ENCODE measurements around the gene CCL27.

The CCL27 gene

DNA sequence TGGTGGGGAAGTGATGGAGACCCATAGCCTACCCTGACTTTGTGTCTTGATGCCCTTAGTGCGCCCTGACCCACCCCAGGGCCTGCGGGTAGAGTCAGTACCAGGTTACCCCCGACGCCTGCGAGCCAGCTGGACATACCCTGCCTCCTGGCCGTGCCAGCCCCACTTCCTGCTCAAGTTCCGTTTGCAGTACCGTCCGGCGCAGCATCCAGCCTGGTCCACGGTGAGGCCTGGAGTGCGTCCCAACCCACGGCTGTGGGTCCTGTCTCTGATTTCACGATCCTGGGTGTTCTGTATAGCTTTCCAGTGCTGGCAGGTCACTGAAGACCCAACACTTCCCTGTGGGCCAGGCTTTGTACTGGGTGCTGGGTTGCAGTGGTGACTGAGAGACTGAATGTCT, 4.0 kb downstream of the CCL27 start:
- TF ChIP-seq CTCF (IDR thresholded peaks at IDR 0.05; ENCODE audit: control insufficient read depth, extremely low read depth, insufficient read depth), result no peak
- DNase-seq (ENCODE audit: low read depth), result no peak
- H3K4me3 ChIP-seq (ENCODE audit: low read depth, low read length), result no peak overlapping the region

- no peak for DNase-seq (ENCODE audit: low read depth)
- H3K4me3 ChIP-seq (ENCODE audit: low read depth, low read length), result no peak overlapping the region
- no peak for TF ChIP-seq CTCF (IDR thresholded peaks at IDR 0.05; ENCODE audit: control insufficient read depth, extremely low read depth, insufficient read depth)
Measured at GRCh38 chr9:34656992-34657391, 5.5 kb downstream of the CCL27 start.

DNA sequence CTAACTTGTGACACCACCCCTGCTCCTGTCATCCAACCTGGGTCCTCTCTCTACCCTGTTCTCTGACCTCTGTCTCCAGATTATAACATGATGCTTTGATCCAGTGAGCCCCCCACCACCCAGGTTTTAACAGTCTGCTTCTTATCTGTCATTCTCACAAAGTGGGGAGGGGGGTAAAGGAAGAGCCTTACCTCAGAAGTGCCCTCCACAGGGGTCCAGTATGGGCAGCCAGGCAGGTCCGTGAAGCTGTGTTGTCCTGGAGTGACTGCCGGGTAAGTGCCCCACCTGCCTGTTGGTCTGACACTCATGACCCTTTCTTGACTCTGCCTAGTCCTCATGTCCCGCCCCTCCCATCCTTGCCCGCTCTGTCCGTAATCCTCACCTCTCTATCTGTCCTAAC, 7.1 kb downstream of the CCL27 start:
- H3K4me3 ChIP-seq (ENCODE audit: low read depth, low read length), result no peak overlapping the region
- DNase-seq (ENCODE audit: low read depth), result no peak
- no peak for TF ChIP-seq CTCF (IDR thresholded peaks at IDR 0.05; ENCODE audit: control insufficient read depth, extremely low read depth, insufficient read depth)

DNA sequence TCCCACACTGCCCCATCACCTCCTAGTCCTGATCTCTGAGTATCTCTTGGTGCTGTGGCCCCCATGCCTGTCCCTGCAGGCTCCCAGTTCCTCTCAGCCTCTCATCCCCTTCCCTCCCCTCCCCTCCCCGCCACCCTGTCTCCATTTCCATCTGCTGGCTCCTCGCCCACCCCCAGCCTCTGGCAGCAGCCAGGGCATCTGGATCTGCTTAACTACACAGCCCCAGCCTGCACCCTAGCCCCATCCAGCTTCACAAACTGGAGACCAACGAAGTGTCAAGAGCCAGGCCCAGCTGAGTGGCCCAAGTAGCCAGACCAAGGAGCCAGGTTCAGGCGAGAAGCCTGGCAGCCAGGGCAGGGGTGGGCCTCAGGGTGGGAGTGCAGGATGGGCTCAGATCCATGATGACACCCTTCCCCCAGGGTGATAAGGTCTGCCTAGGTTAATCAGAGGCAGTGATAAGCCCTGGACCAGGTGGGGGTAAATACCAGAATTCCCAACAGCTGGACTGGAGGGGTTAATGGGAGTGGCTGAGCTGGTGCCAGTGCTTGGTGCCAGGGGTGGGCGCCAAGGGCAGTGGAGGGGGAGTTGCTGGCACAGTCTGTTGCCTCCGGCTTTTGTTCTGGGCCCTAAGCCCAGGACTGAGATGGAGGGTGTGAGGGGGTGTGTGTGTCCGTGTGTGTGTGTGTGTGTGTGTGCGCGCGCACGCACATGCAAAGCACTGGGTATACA, 8.0 kb downstream of the CCL27 start:
- DNase-seq (ENCODE audit: low read depth), result no peak
- TF ChIP-seq CTCF (IDR thresholded peaks at IDR 0.05; ENCODE audit: control insufficient read depth, extremely low read depth, insufficient read depth), result no peak
- no peak overlapping the region for H3K4me3 ChIP-seq (ENCODE audit: low read depth, low read length)

- no peak overlapping the region for H3K4me3 ChIP-seq (ENCODE audit: low read depth, low read length)
- DNase-seq (ENCODE audit: low read depth), result no peak
- TF ChIP-seq CTCF (IDR thresholded peaks at IDR 0.05; ENCODE audit: control insufficient read depth, extremely low read depth, insufficient read depth), result no peak
Measured at GRCh38 chr9:34653151-34654072, 9.0 kb downstream of the CCL27 start.

DNA sequence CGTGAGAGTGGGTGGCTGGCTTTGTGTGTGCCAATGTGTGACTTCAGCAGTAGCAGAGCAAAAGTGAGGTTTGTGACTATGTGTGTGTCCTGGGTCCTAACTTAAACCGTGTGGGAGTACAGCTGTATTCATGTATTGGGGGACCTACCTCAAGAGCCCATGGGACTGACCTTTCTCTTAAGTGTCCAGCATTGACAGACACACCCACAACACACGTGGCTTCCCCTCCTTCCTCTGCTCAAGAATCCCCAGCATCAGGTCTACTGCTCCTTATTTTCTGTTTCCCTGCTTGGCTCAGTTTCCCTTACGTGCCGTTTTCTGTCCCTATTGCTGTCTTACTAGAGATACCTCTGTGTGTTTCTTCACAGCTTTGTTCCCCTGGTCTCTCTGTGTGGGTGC, 9.9 kb downstream of the CCL27 start:
- TF ChIP-seq CTCF (IDR thresholded peaks at IDR 0.05; ENCODE audit: control insufficient read depth, extremely low read depth, insufficient read depth), result no peak
- peak overlapping the region; percentile 55 for H3K4me3 ChIP-seq (ENCODE audit: low read depth, low read length)
- DNase-seq (ENCODE audit: low read depth), result no peak

Data from LNCaP clone FGC (cell line).